ENCODE measurements around the gene CSK. TPM values are rescaled to one million over a fixed set of nuclear protein-coding genes. Genes with fewer than 3 reads are reported as not detected.

The CSK gene
- total and polyA plus RNA-seq, 4 donors = 6.9 to 41.7 (median 24.1) TPM

DNA sequence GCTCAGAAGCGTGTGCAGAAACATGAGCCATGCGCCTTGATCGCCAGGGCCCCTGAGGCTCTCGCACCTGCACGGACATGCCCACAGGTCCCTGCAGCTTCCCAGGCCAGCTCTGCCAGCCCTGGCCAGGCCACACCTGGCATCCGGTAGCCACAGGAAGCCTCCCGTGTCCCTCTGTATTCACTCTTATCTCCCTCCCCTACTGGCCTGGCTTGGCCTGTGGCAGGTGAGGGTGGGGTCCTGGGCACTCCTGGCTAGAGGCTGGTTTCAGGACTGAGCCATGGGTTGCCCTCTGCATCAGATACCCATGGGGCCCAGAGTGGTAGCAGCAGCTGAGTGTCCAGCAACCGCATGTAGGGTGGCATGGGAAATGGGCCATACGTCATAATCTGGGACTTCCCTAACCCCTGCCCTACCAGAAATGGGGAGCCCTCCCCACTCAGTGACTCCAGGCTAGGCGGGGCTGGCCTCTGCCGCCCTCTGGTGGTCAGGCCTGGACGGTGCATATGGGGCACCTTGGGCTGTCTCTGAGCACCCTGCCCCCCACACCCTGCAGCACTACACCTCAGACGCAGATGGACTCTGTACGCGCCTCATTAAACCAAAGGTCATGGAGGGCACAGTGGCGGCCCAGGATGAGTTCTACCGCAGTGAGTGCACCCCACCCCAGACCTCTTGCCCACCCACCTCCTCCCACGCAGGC lies 18.1 kb downstream of the CSK start:
- H3K4me3 ChIP-seq (ENCODE audit: low read depth in 1 of 3, low read length in 3 of 3) = no peak overlapping the region
- WGBS = 25% methylated on average over 18 of the region's 18 CpGs
- TF ChIP-seq, protein P1, sequence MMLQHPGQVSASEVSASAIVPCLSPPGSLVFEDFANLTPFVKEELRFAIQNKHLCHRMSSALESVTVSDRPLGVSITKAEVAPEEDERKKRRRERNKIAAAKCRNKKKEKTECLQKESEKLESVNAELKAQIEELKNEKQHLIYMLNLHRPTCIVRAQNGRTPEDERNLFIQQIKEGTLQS (IDR thresholded peaks at IDR 0.05) = no peak
- TF ChIP-seq FOXA2 (IDR thresholded peaks at IDR 0.05) (no peak), HNF4G (IDR thresholded peaks at IDR 0.05) (no peak), NR2F2 (IDR thresholded peaks at IDR 0.05) (peak; percentile 7), HNF4A (conservative IDR thresholded peaks at IDR 0.05) (peak; percentile 19 to 63), TAF1 (conservative IDR thresholded peaks at IDR 0.05) (no peak), RAD21 (IDR thresholded peaks at IDR 0.05) (peak; percentile 97 to 99), RXRA (IDR thresholded peaks at IDR 0.05) (peak; percentile 61 to 77), YY1 (IDR thresholded peaks at IDR 0.05) (no peak), EGR1 (IDR thresholded peaks at IDR 0.05; ENCODE audit: low read depth in 2 of 2) (no peak), FOXA1 (IDR thresholded peaks at IDR 0.05) (no peak), SP1 (IDR thresholded peaks at IDR 0.05) (peak; percentile 43), GABPA (IDR thresholded peaks at IDR 0.05 in 1 of 2, conservative IDR thresholded peaks at IDR 0.05 in 1 of 2) (no peak), JUND (IDR thresholded peaks at IDR 0.05) (no peak)
- TF ChIP-seq, protein P2, sequence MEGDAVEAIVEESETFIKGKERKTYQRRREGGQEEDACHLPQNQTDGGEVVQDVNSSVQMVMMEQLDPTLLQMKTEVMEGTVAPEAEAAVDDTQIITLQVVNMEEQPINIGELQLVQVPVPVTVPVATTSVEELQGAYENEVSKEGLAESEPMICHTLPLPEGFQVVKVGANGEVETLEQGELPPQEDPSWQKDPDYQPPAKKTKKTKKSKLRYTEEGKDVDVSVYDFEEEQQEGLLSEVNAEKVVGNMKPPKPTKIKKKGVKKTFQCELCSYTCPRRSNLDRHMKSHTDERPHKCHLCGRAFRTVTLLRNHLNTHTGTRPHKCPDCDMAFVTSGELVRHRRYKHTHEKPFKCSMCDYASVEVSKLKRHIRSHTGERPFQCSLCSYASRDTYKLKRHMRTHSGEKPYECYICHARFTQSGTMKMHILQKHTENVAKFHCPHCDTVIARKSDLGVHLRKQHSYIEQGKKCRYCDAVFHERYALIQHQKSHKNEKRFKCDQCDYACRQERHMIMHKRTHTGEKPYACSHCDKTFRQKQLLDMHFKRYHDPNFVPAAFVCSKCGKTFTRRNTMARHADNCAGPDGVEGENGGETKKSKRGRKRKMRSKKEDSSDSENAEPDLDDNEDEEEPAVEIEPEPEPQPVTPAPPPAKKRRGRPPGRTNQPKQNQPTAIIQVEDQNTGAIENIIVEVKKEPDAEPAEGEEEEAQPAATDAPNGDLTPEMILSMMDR (IDR thresholded peaks at IDR 0.05; ENCODE audit: low read depth, low read length, missing input control) = peak; percentile 98
- TF ChIP-seq, protein P3, sequence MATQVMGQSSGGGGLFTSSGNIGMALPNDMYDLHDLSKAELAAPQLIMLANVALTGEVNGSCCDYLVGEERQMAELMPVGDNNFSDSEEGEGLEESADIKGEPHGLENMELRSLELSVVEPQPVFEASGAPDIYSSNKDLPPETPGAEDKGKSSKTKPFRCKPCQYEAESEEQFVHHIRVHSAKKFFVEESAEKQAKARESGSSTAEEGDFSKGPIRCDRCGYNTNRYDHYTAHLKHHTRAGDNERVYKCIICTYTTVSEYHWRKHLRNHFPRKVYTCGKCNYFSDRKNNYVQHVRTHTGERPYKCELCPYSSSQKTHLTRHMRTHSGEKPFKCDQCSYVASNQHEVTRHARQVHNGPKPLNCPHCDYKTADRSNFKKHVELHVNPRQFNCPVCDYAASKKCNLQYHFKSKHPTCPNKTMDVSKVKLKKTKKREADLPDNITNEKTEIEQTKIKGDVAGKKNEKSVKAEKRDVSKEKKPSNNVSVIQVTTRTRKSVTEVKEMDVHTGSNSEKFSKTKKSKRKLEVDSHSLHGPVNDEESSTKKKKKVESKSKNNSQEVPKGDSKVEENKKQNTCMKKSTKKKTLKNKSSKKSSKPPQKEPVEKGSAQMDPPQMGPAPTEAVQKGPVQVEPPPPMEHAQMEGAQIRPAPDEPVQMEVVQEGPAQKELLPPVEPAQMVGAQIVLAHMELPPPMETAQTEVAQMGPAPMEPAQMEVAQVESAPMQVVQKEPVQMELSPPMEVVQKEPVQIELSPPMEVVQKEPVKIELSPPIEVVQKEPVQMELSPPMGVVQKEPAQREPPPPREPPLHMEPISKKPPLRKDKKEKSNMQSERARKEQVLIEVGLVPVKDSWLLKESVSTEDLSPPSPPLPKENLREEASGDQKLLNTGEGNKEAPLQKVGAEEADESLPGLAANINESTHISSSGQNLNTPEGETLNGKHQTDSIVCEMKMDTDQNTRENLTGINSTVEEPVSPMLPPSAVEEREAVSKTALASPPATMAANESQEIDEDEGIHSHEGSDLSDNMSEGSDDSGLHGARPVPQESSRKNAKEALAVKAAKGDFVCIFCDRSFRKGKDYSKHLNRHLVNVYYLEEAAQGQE (IDR thresholded peaks at IDR 0.05) = no peak
- TF ChIP-seq, protein P4, sequence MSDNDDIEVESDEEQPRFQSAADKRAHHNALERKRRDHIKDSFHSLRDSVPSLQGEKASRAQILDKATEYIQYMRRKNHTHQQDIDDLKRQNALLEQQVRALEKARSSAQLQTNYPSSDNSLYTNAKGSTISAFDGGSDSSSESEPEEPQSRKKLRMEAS (IDR thresholded peaks at IDR 0.05) = peak; percentile 7
- TF ChIP-seq, protein P5, sequence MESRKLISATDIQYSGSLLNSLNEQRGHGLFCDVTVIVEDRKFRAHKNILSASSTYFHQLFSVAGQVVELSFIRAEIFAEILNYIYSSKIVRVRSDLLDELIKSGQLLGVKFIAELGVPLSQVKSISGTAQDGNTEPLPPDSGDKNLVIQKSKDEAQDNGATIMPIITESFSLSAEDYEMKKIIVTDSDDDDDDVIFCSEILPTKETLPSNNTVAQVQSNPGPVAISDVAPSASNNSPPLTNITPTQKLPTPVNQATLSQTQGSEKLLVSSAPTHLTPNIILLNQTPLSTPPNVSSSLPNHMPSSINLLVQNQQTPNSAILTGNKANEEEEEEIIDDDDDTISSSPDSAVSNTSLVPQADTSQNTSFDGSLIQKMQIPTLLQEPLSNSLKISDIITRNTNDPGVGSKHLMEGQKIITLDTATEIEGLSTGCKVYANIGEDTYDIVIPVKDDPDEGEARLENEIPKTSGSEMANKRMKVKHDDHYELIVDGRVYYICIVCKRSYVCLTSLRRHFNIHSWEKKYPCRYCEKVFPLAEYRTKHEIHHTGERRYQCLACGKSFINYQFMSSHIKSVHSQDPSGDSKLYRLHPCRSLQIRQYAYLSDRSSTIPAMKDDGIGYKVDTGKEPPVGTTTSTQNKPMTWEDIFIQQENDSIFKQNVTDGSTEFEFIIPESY (IDR thresholded peaks at IDR 0.05) = no peak
- H3K36me3 ChIP-seq (ENCODE audit: control insufficient read depth in 4 of 4, insufficient read depth in 3 of 4, low read depth in 1 of 4, low read length in 3 of 4) = peaks cover 8 to 39% (median 27%) of the 10 kb centered on the region in 4 donors
- H3K27me3 ChIP-seq (ENCODE audit: control insufficient read depth in 4 of 4, insufficient read depth in 4 of 4, low read length in 3 of 4) = no peaks in the 10 kb centered on the region
- peak overlapping the region in 1 of 2 donors; percentile 10 for H3K9ac ChIP-seq (ENCODE audit: low read depth in 1 of 2, low read length in 2 of 2)
- peaks cover 23 to 56% (median 48%) of the 10 kb centered on the region in 4 donors for H3K4me1 ChIP-seq (ENCODE audit: control insufficient read depth in 4 of 4, insufficient read depth in 4 of 4, low read length in 3 of 4)
- H3K9me3 ChIP-seq (ENCODE audit: control insufficient read depth in 4 of 4, low read length in 3 of 4) = no peaks in the 10 kb centered on the region
- peak; percentile 86 for DNase-seq (ENCODE audit: low spot score)
- H3K27ac ChIP-seq (ENCODE audit: low read depth in 1 of 2, low read length in 2 of 2) = peak overlapping the region; percentile 76 to 77
